ENCODE measurements around the gene CTNND1.

DNA sequence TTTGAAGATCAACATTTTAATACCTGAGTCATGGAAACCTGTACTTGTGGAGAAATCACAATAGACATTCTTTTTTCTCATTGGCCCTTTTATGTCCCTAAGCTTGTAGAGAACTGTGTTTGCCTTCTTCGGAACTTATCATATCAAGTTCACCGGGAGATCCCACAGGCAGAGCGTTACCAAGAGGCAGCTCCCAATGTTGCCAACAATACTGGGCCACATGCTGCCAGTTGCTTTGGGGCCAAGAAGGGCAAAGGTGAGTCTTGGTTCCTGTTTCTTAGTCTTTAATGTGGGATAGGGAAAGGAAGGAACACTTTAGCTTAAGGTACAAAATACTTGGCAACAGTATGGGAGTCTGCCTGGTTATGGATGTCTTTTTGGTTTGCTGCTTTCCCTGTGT, 44.2 kb downstream of the CTNND1 start:
- TF ChIP-seq, protein P1, sequence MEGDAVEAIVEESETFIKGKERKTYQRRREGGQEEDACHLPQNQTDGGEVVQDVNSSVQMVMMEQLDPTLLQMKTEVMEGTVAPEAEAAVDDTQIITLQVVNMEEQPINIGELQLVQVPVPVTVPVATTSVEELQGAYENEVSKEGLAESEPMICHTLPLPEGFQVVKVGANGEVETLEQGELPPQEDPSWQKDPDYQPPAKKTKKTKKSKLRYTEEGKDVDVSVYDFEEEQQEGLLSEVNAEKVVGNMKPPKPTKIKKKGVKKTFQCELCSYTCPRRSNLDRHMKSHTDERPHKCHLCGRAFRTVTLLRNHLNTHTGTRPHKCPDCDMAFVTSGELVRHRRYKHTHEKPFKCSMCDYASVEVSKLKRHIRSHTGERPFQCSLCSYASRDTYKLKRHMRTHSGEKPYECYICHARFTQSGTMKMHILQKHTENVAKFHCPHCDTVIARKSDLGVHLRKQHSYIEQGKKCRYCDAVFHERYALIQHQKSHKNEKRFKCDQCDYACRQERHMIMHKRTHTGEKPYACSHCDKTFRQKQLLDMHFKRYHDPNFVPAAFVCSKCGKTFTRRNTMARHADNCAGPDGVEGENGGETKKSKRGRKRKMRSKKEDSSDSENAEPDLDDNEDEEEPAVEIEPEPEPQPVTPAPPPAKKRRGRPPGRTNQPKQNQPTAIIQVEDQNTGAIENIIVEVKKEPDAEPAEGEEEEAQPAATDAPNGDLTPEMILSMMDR (IDR thresholded peaks at IDR 0.05) = no peak
- TF ChIP-seq POLR2AphosphoS5 (IDR thresholded peaks at IDR 0.05) (no peak), POLR2A (IDR thresholded peaks at IDR 0.05) (no peak), EP300 (IDR thresholded peaks at IDR 0.05) (no peak)

All from sigmoid colon (tissue), 4 donors.